ENCODE data around the gene SLC6A15. TPM values are rescaled to one million over a fixed set of nuclear protein-coding genes. Genes with fewer than 3 reads are reported as not detected.

The SLC6A15 gene
- total RNA-seq, 6 experiments from 2014 or later, result not detected

GRCh38 chr12:84874125-84874824 is 38.3 kb downstream of the SLC6A15 start:
- 32% methylated on average over 6 of the region's 7 CpGs for WGBS (ENCODE audit: insufficient coverage, low coverage, low lambda C conversion rate, missing lambda C conversion rate)
- H3K4me1 ChIP-seq, result no peaks in the 10 kb centered on the region
- TF ChIP-seq POLR2A (IDR thresholded peaks at IDR 0.05) (no peak), CTCF (IDR thresholded peaks at IDR 0.05) (peak; percentile 79 to 87 (median 82))
- no peak overlapping the region for H3K27ac ChIP-seq
- ATAC-seq (peak; percentile 88 to 96 (median 90)), DNase-seq (no peak)
- H3K9me3 ChIP-seq, result no peaks in the 10 kb centered on the region
- H3K36me3 ChIP-seq, result no peaks in the 10 kb centered on the region
- H3K27me3 ChIP-seq, result no peaks in the 10 kb centered on the region
- H3K4me3 ChIP-seq, result no peak overlapping the region
- intact Hi-C loops (cut with DNase I), result no loop called here

GRCh38 chr12:84862186-84862585 is 50.4 kb downstream of the SLC6A15 start:
- intact Hi-C loops (cut with DNase I), result no loop called here
- no peak for TF ChIP-seq POLR2A (IDR thresholded peaks at IDR 0.05)
- no peak for TF ChIP-seq CTCF (IDR thresholded peaks at IDR 0.05)
- no peaks in the 10 kb centered on the region for H3K4me1 ChIP-seq
- no peaks in the 10 kb centered on the region for H3K36me3 ChIP-seq
- DNase-seq, result no peak
- H3K27ac ChIP-seq, result no peak overlapping the region
- H3K27me3 ChIP-seq, result no peaks in the 10 kb centered on the region
- ATAC-seq, result no peak
- H3K9me3 ChIP-seq, result no peaks in the 10 kb centered on the region
- 40% methylated on average over 3 of the region's 3 CpGs for WGBS (ENCODE audit: insufficient coverage, low coverage, low lambda C conversion rate, missing lambda C conversion rate)
- no peak overlapping the region for H3K4me3 ChIP-seq

GRCh38 chr12:84860718-84861117 is 51.9 kb downstream of the SLC6A15 start:
- DNase-seq (no peak), ATAC-seq (no peak)
- H3K36me3 ChIP-seq, result no peaks in the 10 kb centered on the region
- no peaks in the 10 kb centered on the region for H3K27me3 ChIP-seq
- no peaks in the 10 kb centered on the region for H3K4me1 ChIP-seq
- intact Hi-C loops (cut with DNase I), result no loop called here
- H3K9me3 ChIP-seq, result no peaks in the 10 kb centered on the region
- TF ChIP-seq POLR2A (IDR thresholded peaks at IDR 0.05) (no peak), CTCF (IDR thresholded peaks at IDR 0.05) (no peak)
- no peak overlapping the region for H3K27ac ChIP-seq
- no peak overlapping the region for H3K4me3 ChIP-seq
- whole genome bisulfite sequencing (ENCODE audit: insufficient coverage, low coverage, low lambda C conversion rate, missing lambda C conversion rate), result 53% methylated on average over 2 of the region's 2 CpGs

GRCh38 chr12:84858796-84859195 is 53.8 kb downstream of the SLC6A15 start:
- no peak for TF ChIP-seq POLR2A (IDR thresholded peaks at IDR 0.05)
- no peak for TF ChIP-seq CTCF (IDR thresholded peaks at IDR 0.05)
- no peaks in the 10 kb centered on the region for H3K9me3 ChIP-seq
- H3K27me3 ChIP-seq, result no peaks in the 10 kb centered on the region
- H3K4me3 ChIP-seq, result no peak overlapping the region
- no peak overlapping the region for H3K27ac ChIP-seq
- DNase-seq, result no peak
- H3K4me1 ChIP-seq, result no peaks in the 10 kb centered on the region
- WGBS (ENCODE audit: insufficient coverage, low coverage, low lambda C conversion rate, missing lambda C conversion rate), result 15% methylated on average over 2 of the region's 2 CpGs
- no peak for ATAC-seq
- H3K36me3 ChIP-seq, result no peaks in the 10 kb centered on the region
- intact Hi-C loops (cut with DNase I), result no loop called here

All from right lobe of liver (tissue), 6 donors.